PFSK-1 (cell line): ENCODE results near the gene CIP2A.

ENCODE experiments used
- FOXP2 ChIP-seq: optimal IDR thresholded peaks from 2 replicates; pipeline ENCODE3; 2011; ENCODE audit warnings: borderline replicate concordance, control low read depth, inconsistent platforms; ENCODE audit not compliant: insufficient read depth; ENCODE audit errors: extremely low read length, extremely low read depth
- TAF1 ChIP-seq: IDR thresholded peaks from 2 replicates; pipeline ENCODE4 v1.6.1; 2012; ENCODE audit warnings: low read length, control low read depth, borderline replicate concordance; ENCODE audit not compliant: insufficient read depth

- TF ChIP-seq TAF1 = no peak
- TF ChIP-seq FOXP2 = no peak
These were observed 9.1 kb upstream of the CIP2A start for GRCh38 chr3:108598375-108598774.
